GM21737 (cell line): ENCODE results near the gene RNF130.

Experiments
- ATAC-seq: cut with Tn5 transposase; IDR thresholded peaks from one replicate; pipeline ENCODE4 v1.9.1; 2021; ENCODE audit warnings: mild to moderate bottlenecking, moderate library complexity; ENCODE audit not compliant: unreplicated experiment

The RNF130 gene

DNA sequence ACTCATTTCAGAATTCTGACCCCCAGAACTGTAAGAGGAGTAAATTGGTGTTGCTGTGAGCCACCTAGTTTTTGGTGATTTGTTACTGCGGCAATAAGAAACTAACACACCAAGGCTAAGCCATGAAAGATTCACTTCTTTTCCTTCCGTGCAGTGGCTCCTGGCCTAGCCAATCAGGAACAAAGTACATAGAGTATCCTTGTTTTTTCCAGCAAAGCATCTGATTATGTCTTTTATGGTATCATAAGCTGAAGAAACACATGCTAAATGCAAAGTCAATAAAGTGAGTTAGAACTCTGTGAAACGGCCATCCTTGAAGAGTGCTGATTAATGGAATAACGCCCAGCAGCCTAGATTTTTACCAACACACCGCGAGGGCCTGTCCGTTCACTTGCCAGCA is 11.4 kb downstream of the RNF130 start:
- no peak for ATAC-seq

DNA sequence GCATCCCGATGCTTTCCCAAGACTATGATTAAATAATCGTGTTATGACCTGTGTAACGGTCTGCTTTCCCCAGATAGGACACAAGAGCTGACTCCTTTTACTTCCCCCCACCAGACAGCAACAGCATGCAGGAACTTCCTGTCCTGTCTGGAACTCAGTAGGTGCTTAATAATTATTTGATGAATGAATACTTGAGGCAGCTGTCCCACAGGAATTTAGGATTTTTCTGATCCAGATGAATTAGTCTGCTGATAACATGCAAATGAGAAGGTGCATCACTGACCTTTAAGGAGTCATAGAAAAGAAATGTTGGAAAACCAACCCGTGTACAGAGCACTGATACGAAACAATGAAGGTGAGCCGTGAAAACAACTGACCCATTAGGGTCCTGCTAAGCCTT is 12.2 kb downstream of the RNF130 start:
- ATAC-seq = no peak

DNA sequence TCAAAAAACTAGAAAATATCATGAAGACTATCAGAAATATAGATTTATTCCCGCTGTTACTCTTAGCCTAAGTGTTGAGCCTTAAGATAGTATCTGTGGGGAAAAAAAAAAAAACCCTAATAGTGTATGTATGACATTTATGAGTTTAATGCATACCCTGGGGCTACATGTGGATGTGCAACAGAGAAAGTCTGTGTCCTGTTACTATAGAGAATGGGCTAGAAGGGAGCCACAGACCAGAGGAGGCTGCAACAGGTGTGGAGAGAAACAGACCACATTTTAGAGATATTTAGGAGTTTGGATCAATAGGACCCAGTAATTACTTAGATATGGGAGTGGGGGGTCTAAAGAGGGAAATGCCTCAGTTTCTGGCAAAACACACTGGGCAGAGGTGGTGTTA is 15.4 kb downstream of the RNF130 start:
- no peak for ATAC-seq

DNA sequence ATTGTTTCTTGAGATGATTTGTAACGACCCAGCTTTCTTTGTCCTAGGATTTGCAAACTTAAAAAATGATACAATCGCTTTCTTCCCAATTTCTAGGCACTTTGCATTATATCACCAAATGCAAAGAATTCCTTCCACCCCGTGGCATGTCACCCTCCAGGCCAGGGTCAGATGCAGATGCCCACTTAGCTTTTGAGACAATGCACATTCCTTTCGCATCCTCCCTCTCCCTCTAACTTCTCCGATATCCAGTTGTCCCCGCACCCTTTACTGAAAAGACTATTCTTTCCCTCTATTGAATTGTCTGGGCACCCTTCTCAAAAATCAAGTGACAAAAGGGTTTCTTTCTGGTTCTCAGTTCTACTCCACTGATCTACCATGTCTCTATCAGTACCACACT is 17.3 kb downstream of the RNF130 start:
- no peak for ATAC-seq

DNA sequence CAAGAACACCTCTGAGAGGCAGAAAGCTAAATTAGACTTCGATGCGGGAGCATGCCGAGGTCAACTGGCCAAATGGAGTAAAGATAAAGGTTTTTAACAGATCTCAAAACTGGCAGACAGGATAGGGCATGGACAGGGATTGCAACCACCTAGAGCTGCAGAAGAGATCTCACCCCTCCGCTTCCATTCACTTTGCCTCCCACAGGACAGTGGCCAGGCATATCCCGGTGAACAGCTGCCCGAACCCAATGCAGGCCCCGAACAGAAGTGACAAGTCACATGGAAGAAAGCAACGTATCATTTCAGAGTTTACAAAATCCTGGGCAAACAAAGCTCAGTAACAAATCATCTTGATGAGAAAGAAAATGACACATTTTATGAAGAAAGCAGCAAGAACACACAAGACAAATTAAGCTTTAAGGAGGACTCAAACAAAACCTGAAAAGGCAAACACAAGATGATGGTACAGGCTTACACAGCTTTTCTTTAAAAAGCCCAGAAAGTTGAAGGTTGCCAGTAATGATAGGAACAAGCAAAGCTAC is 18.4 kb downstream of the RNF130 start:
- ATAC-seq = no peak

DNA sequence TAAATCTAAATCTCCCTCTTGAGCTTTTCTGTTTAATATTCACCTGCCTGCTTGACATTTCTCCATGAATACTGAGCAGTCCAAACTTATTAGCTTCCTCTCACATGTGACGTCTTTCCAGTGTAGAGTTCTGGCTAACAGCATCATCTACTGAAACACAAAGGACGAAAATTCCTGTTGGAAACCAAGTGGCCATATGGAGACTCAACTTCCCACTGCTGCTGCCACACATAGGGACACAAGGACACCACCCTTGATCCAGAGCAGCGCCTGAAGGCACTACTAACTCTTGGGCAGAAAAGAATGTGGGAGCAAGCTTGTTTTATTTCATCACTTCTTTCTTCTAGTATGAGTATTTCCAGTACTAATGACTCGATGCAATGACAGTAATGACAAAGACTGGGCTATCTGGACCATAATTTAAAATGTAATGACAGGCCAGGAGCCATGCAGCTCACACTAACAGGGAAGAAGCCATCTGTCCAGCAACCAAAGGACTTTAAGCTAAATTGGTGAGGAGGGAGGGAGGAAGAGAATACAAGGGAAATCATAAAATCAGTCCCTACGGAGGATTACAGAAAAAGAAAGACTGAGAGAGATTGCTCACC is 19.2 kb downstream of the RNF130 start:
- no peak for ATAC-seq

DNA sequence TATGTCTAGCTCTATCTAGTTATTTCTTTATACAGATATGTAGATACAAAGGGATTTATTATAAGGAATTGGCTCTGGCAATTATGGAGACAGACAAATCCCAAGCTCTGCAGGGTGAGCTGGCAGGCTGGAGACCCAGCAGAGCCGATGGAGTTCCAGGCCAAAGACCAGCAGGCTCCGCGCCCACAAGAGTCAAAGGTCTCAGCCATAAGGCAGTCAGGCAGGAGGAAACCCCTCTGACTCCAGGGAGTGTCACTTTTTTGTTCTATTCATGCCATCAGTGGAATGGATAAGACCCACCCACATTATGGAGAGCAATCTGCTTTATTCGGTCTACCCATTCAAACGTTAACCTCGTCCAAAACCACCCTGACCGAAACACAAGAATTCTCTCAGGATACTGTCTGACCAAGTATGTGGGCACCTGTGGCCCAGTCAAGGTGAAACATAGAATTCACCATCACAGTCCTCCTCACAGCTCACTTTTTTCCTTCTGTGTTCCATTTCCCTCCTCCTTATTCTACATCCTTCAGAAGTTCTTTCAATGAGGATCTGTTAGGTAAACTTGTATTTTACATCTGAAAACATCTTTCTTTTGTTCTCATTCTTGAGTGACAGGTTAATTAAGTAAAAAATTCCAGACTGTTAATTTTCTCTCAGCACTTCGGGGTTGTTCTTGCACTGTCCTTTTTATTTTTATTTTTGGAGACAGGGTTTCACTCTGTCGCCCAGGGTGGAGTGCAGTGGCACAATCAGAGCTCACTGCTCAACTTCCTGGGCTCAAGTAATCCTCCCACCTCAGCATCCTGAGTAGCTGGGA is 21.2 kb downstream of the RNF130 start:
- ATAC-seq = no peak

DNA sequence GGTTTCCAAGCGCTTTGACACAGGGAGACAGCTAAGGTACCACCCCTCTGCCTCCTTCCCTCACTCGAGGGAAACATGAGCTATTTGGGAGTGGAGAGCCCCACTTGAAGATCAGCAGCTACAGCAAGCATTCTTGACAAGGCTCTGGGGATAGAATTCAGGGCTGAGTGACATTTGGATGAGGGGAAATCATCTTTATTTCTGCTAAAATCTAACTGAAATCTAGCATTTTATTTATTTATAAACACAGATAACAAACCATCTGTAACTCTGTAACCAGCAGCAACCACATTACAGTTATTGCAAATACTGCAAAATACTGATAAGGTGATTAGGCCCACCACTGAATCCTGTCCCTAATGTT is 22.4 kb downstream of the RNF130 start:
- no peak for ATAC-seq

DNA sequence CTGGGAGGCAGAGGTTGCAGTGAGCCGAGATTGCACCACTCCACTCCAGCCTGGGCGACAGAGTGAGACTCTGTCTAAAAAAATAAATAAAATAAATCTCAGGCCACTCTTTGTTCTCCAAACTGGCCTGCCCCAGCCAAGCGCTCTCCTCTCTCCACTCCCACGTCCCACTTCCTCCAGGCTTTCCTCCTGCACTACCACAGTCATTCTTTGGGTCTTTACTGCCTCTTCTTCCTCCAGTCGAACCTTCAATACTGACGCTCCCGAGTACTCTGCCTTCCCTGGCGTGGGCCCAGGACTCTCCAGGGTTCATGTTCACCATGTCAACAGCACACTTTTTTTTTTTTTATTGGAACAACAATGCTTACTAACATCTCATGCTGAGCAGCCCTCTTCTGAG is 23.9 kb downstream of the RNF130 start:
- no peak for ATAC-seq

DNA sequence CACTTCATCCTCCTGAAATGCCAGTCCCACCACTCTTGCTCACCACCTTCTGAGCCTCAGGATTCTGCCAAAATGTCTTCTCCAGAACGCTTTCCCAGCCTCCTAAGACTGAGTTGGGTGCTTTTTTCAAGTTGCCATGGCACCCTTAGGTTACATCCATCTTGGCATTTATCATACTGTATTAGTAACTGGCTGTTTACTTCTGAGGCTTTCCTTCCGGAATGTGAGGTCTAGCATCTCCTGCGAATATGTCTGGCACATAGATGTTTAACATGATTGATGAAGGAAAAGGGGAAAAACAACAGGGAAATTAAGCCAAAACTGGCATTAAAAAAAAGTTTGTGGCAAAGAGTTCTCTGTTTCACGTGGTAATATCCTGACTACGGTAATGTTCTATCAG is 24.9 kb downstream of the RNF130 start:
- no peak for ATAC-seq

DNA sequence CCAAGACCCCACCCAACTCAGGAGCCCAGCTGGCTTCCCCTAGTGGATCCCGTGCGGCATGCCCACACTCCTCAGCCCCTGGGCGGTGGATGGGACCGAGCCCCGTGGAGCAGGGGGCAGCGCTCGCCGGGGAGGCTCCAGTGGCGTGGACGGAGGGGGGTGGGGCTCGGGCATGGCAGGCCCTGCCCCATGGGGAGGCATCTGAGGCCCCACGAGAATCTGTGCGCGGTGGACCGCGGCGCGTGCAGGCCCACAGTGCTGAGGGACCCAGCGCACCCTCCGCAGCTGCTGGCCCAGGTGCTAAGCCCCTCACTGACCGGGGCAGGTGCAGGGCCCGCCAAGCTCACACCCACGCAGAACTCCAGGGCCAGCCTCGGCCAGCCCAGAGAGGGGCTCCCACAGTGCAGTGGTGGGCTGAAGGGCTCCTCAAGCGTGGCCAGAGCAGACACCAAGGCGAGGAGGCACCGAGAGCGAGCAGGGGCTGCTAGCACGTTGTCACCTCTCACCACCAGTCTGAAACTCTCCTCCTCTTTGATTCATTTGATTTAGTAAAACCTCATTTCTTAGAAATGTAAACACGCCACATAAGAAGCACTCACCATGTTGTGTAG is 25.6 kb downstream of the RNF130 start:
- ATAC-seq = no peak

DNA sequence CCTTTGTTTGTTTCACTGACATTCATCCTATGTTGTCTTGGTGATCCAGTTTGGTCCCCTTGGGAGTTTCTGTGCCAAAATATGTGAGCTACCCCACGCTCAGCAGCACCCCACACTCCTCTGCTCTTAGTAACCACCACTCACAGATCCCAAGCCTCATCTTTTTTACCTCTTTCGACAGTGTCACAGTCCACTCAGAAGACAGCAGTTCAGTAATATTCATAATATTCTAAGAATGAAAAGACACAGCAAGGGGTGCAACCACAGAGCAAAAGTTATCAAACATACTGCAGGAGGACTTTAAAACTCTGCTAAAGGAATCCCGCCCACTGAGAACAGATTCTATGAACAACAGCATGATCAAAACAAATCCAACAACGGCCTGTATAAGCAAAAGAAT is 28.2 kb downstream of the RNF130 start:
- ATAC-seq = no peak

DNA sequence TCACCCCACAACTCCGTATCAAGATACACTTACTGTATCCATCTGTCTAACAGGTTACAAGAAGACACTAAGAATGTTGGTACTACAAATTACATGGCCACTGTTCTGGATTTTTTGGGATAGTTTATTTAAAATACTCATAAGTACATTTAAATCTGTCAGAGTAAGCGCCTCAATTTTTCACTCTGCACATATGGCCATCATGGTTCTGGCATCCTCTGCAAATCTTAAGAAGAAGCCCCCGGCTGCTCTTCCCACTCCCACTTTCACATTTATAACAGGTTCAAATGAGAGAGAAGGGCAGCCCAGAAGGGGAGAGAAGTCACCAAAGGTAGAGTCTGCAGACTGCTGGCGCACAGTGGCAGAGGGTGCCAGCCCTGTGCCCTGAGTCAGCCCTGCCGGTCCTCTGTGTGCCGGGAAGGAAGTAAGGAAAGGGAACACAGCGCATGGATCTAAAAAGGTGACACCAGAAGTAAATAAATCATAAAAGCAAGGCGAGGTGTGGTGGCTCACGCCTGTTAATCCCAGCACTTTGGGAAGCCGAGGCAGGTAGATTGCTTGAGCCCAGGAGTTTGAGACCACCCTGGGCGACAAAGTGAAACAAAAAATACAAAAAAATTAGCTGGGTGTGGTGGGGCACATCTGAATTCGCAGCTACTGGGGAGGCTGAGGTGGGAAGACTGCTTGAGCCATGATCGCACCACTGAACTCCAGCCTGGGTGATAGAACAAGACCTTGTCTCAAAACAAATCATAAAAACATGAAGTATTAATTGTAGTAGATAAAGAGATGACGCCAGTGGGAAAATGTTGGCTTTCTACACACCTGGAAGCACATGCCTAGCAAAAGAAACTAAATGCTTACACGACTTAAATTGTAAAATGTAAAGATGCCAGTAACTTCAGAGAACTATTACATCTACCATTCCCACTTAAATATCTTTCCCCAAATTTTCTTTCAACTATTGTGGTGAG is 30.0 kb downstream of the RNF130 start:
- ATAC-seq = no peak

DNA sequence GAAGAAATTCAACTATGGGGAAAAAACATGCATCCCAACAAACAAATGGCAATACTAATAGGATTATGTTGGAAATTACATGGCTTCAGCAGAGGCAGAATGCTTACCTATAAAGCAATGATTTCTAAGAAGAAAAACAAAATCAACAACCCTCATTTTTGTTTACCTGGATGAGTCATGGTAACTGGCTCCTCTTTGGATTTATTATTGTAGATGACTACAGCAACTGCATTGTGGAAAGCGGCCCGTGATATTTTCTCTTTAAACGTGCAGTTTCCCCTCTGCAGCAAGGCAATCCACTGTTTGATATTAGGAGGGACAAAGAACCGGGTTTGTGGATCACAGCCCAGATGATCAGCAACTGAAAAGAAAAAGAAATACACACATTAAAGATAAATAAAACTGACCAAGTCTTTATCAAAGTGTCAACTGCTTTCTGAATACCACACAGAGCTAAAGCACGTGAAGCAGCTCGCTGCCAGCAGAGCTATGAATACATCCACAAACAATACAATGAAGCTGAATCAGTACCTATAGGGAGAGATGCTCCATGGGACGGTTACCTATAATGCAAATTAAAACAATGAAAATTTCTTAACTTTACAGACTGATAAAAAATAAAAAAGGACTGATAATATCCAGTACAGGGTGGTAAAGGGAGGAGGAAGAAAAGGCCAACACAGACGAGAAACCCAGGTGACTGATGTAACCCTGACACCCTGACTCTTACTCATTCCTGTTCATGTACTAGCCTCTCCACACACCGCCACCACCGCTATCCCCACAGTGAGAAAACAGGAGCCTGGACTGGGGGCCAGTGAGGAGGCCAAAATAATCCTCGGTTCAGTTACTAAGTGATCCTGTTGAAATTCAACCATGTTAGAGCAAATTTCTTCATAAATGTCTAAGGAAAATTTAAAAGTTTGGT is 31.0 kb downstream of the RNF130 start:
- no peak for ATAC-seq

DNA sequence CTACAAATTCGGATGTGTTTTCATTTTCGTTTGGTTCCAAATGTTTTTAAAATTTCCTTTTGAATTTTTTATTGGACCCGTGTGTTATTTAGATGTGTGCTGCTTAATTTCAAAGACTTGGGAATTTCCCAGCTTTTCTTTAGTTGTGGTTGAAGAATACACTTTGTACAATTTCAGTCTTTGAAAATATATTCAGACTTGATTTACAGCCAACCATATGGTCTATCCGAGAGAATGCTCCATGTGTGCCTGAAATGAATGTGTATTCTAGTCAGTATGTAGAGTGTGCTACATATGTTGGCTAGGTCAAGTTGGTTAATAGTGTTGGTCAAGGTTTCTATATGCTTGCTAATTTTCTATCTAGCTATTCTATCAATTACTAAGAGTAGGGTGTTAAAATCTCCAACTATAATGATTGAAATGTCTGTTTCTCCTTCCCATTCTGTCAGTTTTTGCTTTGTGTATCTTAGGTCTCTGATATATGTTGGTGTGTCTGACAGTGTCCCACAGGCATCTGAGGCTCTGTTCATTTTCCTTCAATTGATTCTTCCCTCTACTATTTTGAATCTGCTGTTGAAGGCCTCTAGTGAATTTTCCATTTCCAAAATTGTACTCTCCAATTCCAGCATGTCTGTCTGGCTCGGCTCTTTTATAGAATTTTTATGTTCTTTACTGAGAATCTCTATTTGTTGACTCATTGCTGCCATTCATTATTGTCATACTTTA is 36.2 kb downstream of the RNF130 start:
- ATAC-seq = no peak

DNA sequence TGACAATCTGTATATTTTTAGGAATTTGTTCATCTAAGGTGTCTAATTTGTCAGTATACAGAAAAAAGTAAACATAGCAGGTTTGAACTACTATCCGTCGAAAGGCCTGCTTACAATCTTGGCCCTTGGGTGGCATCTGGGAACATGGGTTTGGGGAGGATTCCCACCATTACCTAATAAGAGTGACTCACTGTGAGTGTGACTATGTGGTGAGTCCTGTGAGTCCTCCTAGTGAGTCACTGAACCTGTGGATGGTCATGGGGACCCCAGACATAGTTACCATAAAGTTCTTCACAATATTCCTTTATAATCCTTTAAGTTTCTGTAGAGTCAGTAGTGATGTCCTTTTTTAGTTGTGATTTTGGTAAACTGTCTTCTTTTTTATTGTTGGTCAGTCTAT is 37.0 kb downstream of the RNF130 start:
- ATAC-seq = no peak

DNA sequence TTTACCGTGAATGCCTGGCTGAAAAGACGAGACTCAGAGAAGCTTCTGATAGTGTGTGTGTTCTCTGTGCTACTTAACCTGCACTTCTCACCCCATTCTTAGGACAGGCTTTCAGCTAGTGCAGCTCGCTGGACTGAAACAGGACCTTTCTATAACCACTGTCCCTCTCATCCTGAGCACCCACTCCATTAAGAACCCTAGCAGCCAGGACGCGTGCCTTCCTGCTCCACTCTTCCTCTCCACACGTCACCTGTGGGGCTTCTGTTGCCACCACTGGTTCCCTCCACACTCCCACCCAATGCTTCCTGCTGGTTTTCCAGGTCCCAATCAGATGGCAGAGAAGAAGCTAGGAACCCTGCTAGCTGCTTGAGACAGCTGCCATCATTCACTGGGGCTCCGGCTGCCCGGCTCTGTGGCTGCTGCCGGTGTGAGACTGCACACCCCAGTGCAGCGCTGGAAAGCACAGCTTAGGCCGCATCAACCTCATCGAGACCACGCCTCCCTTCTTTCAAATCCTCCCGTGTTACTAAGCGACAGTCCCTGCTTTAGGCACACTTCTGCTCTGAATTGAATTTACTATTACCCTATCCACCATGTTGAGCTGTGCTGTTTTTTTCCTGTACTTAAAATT is 44.0 kb downstream of the RNF130 start:
- ATAC-seq = no peak

DNA sequence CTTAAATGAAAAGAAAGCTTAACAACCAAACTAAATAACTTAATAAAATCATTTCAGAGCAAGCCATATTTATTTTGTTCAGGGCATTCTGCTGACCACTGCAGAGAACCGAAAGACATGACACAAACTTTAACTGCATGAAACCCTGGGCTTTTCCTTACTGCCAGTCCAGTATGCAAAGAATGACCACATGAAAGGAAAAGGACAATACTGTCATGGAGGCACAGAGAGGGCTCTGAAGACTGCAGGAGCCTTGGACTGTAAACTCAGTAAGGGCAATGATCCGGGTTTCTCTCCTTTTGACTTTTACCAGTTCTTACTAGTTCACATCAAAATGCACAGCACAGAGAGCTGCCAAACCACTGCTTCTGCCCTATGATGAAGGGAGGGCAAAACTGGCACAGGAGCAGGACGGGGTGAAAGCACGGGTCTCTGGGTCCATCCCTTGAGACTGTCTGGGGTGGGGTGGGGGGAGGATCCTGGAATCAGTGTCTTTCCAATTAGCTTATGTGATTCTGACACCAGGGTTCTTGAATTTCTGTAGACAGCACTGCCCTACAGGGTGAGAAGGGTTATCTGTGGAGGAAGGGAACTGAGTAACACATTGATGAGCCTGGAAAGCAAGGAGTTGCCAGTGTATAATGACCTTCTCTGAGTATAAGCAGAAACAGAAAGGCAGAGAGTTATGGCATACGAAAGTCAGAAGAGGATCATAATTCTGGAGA is 44.7 kb downstream of the RNF130 start:
- ATAC-seq = no peak
